K562 (cell line): ENCODE data around the gene SLC30A1. TPM values are rescaled to one million over a fixed set of nuclear protein-coding genes. Genes with fewer than 3 reads are reported as not detected.

Source experiments
- BMI1 ChIP-seq: fragments of 150-350 bp; IDR thresholded peaks from 2 replicates; pipeline ENCODE4 v1.6.1; 2014; ENCODE audit warnings: low read length
- BRF1 ChIP-seq: IDR thresholded peaks from 3 replicates; pipeline ENCODE4 v1.6.1; 2011; ENCODE audit warnings: borderline replicate concordance, mild to moderate bottlenecking; ENCODE audit not compliant: insufficient read length; ENCODE audit errors: extremely low read depth
- ETS2 ChIP-seq: IDR thresholded peaks from 2 replicates; pipeline ENCODE4 v1.6.1; 2016; ENCODE audit warnings: borderline replicate concordance, missing genetic modification characterization, mild to moderate bottlenecking, moderate library complexity, missing compliant biosample characterization; ENCODE audit not compliant: poor library complexity, severe bottlenecking
- FIP1L1 ChIP-seq: fragments of 200-400 bp; formaldehyde crosslinking; IDR thresholded peaks from 2 replicates; pipeline ENCODE4 v1.6.1; 2018; ENCODE audit warnings: mild to moderate bottlenecking, low read depth, low read length; ENCODE audit not compliant: poor library complexity, severe bottlenecking
- FOXP1 ChIP-seq: sonication (generic); formaldehyde crosslinking; IDR thresholded peaks from 2 replicates; pipeline ENCODE4 v1.8.0; 2022; ENCODE audit warnings: mild to moderate bottlenecking, missing genetic modification reagents
- RFX5 ChIP-seq: IDR thresholded peaks from 2 replicates; pipeline ENCODE4 v1.6.1; 2011; ENCODE audit warnings: low read depth, mild to moderate bottlenecking, improper control_type of control experiment, low read length
- SMARCC2 ChIP-seq: fragments of 450-650 bp; IDR thresholded peaks from 2 replicates; pipeline ENCODE4 v1.6.1; 2017; ENCODE audit warnings: antibody characterized with exemption, moderate library complexity, mild to moderate bottlenecking, low read depth
- polyA plus RNA-seq, 8 experiments: library from polyadenylated mRNA; depleted of rRNA in 4 of 8; stranded (reverse) in 5 of 8; unstranded in 3 of 8; fragments of >200 nt; fragmentation: Nextera tagmentation in 2 of 8; fragmentation: Illumina TruSeq in 1 of 8; extraction: Ambion mirVana in 2 of 8; extraction: Trizol in 1 of 8; gene quantifications; 2 replicates each; pipeline versions ENCODE4 v1.2.1 to v1.2.3, GENCODE V29; 2011 to 2014; ENCODE audit warnings: inconsistent platforms in 1 of 8, missing spikeins in 1 of 8
- total RNA-seq, 7 experiments: library from RNA; depleted of rRNA in 6 of 7; stranded (reverse); fragments of >200 nt in 6 of 7; fragmentation: Illumina TruSeq in 2 of 7; extraction: Trizol in 2 of 7; gene quantifications; 2 replicates each; pipeline versions ENCODE4 v1.2.1 to v1.2.3, GENCODE V29; 2011 to 2021; ENCODE audit warnings: low replicate concordance in 1 of 7
- TF ChIP-seq, protein P1 (sequence below): fragments of 450-650 bp; IDR thresholded peaks from 2 replicates; pipeline ENCODE4 v1.6.1; 2017; ENCODE audit warnings: antibody characterized with exemption
- TF ChIP-seq, protein P2 (sequence below): fragments of 250-450 bp; sonication (Bioruptor Pico); IDR thresholded peaks from 2 replicates; pipeline ENCODE4 v1.5.0; 2020; ENCODE audit warnings: mild to moderate bottlenecking
- TF ChIP-seq, protein P3 (sequence below): fragments of 450-650 bp; IDR thresholded peaks from 2 replicates; pipeline ENCODE4 v1.6.1; 2016; ENCODE audit warnings: mild to moderate bottlenecking
- TF ChIP-seq, protein P4 (sequence below): fragments of 450-650 bp; IDR thresholded peaks from 2 replicates; pipeline ENCODE4 v1.6.1; 2016; ENCODE audit warnings: low read depth, mild to moderate bottlenecking, moderate library complexity
- TF ChIP-seq, protein P5 (sequence below): sonication (generic); formaldehyde crosslinking; IDR thresholded peaks from 2 replicates; pipeline ENCODE4 v1.8.0; 2023; ENCODE audit warnings: missing genetic modification reagents, mild to moderate bottlenecking, borderline replicate concordance
- TF ChIP-seq, protein P6 (sequence below): fragments of 250-450 bp; sonication (Bioruptor Pico); IDR thresholded peaks from 2 replicates; pipeline ENCODE4 v1.8.0; 2022; ENCODE audit warnings: inconsistent platforms, mild to moderate bottlenecking, moderate library complexity, borderline replicate concordance

SLC30A1 gene
- total and polyA plus RNA-seq, 9 of the 15 experiments (the other 6 are each of a cell fraction or from before 2014, with no cell fraction given) = 4.1 to 14.4 (median 6.6) TPM

DNA sequence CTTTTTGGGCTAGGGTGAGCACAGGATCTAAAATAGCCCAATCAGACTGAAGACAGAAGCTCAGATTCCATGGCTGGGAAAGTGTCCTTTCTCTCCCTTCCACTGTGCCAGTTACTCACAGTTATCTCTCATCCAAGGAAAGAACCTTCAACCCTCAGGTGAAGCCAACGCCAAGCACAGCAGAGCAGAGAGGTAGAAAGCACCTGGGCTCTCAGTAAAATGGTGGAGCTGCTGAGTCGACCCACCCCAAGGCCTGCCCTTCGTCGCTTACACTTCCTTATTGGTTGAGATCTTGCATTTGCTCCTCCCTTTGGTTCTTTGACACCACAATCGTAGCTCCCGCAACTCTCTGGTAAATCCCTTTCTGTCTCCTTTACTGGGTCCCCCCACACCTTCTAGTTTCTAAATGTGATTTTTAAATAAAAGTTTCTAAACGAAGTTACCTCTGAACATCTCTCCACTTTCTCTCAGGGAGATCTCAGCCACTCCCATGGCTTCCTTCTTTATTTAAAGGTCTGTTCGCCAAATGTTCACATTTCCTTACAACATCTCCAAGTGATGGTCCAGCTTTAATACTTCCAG, 27.5 kb upstream of the SLC30A1 start (continued):
- TF ChIP-seq, protein P1, sequence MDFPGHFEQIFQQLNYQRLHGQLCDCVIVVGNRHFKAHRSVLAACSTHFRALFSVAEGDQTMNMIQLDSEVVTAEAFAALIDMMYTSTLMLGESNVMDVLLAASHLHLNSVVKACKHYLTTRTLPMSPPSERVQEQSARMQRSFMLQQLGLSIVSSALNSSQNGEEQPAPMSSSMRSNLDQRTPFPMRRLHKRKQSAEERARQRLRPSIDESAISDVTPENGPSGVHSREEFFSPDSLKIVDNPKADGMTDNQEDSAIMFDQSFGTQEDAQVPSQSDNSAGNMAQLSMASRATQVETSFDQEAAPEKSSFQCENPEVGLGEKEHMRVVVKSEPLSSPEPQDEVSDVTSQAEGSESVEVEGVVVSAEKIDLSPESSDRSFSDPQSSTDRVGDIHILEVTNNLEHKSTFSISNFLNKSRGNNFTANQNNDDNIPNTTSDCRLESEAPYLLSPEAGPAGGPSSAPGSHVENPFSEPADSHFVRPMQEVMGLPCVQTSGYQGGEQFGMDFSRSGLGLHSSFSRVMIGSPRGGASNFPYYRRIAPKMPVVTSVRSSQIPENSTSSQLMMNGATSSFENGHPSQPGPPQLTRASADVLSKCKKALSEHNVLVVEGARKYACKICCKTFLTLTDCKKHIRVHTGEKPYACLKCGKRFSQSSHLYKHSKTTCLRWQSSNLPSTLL = no peak
- TF ChIP-seq, protein P2, sequence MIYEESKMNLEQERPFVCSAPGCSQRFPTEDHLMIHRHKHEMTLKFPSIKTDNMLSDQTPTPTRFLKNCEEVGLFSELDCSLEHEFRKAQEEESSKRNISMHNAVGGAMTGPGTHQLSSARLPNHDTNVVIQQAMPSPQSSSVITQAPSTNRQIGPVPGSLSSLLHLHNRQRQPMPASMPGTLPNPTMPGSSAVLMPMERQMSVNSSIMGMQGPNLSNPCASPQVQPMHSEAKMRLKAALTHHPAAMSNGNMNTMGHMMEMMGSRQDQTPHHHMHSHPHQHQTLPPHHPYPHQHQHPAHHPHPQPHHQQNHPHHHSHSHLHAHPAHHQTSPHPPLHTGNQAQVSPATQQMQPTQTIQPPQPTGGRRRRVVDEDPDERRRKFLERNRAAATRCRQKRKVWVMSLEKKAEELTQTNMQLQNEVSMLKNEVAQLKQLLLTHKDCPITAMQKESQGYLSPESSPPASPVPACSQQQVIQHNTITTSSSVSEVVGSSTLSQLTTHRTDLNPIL (CRISPR knock-in tag) = no peak
- TF ChIP-seq RFX5 = no peak
- TF ChIP-seq, protein P3, sequence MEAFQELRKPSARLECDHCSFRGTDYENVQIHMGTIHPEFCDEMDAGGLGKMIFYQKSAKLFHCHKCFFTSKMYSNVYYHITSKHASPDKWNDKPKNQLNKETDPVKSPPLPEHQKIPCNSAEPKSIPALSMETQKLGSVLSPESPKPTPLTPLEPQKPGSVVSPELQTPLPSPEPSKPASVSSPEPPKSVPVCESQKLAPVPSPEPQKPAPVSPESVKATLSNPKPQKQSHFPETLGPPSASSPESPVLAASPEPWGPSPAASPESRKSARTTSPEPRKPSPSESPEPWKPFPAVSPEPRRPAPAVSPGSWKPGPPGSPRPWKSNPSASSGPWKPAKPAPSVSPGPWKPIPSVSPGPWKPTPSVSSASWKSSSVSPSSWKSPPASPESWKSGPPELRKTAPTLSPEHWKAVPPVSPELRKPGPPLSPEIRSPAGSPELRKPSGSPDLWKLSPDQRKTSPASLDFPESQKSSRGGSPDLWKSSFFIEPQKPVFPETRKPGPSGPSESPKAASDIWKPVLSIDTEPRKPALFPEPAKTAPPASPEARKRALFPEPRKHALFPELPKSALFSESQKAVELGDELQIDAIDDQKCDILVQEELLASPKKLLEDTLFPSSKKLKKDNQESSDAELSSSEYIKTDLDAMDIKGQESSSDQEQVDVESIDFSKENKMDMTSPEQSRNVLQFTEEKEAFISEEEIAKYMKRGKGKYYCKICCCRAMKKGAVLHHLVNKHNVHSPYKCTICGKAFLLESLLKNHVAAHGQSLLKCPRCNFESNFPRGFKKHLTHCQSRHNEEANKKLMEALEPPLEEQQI = no peak
- TF ChIP-seq BMI1 = no peak
- TF ChIP-seq, protein P4, sequence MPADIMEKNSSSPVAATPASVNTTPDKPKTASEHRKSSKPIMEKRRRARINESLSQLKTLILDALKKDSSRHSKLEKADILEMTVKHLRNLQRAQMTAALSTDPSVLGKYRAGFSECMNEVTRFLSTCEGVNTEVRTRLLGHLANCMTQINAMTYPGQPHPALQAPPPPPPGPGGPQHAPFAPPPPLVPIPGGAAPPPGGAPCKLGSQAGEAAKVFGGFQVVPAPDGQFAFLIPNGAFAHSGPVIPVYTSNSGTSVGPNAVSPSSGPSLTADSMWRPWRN = no peak
- no peak for TF ChIP-seq ETS2
- TF ChIP-seq, protein P5, sequence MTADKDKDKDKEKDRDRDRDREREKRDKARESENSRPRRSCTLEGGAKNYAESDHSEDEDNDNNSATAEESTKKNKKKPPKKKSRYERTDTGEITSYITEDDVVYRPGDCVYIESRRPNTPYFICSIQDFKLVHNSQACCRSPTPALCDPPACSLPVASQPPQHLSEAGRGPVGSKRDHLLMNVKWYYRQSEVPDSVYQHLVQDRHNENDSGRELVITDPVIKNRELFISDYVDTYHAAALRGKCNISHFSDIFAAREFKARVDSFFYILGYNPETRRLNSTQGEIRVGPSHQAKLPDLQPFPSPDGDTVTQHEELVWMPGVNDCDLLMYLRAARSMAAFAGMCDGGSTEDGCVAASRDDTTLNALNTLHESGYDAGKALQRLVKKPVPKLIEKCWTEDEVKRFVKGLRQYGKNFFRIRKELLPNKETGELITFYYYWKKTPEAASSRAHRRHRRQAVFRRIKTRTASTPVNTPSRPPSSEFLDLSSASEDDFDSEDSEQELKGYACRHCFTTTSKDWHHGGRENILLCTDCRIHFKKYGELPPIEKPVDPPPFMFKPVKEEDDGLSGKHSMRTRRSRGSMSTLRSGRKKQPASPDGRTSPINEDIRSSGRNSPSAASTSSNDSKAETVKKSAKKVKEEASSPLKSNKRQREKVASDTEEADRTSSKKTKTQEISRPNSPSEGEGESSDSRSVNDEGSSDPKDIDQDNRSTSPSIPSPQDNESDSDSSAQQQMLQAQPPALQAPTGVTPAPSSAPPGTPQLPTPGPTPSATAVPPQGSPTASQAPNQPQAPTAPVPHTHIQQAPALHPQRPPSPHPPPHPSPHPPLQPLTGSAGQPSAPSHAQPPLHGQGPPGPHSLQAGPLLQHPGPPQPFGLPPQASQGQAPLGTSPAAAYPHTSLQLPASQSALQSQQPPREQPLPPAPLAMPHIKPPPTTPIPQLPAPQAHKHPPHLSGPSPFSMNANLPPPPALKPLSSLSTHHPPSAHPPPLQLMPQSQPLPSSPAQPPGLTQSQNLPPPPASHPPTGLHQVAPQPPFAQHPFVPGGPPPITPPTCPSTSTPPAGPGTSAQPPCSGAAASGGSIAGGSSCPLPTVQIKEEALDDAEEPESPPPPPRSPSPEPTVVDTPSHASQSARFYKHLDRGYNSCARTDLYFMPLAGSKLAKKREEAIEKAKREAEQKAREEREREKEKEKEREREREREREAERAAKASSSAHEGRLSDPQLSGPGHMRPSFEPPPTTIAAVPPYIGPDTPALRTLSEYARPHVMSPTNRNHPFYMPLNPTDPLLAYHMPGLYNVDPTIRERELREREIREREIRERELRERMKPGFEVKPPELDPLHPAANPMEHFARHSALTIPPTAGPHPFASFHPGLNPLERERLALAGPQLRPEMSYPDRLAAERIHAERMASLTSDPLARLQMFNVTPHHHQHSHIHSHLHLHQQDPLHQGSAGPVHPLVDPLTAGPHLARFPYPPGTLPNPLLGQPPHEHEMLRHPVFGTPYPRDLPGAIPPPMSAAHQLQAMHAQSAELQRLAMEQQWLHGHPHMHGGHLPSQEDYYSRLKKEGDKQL (CRISPR knock-in tag) = no peak; the same call in 1 of the 2 replicates
- TF ChIP-seq, protein P6, sequence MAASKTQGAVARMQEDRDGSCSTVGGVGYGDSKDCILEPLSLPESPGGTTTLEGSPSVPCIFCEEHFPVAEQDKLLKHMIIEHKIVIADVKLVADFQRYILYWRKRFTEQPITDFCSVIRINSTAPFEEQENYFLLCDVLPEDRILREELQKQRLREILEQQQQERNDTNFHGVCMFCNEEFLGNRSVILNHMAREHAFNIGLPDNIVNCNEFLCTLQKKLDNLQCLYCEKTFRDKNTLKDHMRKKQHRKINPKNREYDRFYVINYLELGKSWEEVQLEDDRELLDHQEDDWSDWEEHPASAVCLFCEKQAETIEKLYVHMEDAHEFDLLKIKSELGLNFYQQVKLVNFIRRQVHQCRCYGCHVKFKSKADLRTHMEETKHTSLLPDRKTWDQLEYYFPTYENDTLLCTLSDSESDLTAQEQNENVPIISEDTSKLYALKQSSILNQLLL (CRISPR knock-in tag) = no peak
- no peak for TF ChIP-seq FOXP1 (CRISPR knock-in tag)
- TF ChIP-seq SMARCC2 = no peak
- no peak for TF ChIP-seq FIP1L1
- no peak for TF ChIP-seq BRF1
